Brain microvascular endothelial cell (primary cell): ENCODE measurements around the gene LGI4.

Experiments
- DNase-seq: peaks from one replicate; pipeline ENCODE4 v3.0.0-alpha.2; 2020
- H3K27ac ChIP-seq: fragments of 250-450 bp; sonication (Bioruptor Pico); 2 replicates; pipeline ENCODE4 v1.5.1; 2020; ENCODE audit warnings: mild to moderate bottlenecking, moderate library complexity
- H3K27me3 ChIP-seq: fragments of 250-450 bp; sonication (Bioruptor Pico); replicated peaks from 2 replicates; pipeline ENCODE4 v1.5.1; 2020; ENCODE audit warnings: mild to moderate bottlenecking
- H3K36me3 ChIP-seq: fragments of 250-450 bp; sonication (Bioruptor Pico); replicated peaks from 2 replicates; pipeline ENCODE4 v1.5.1; 2020; ENCODE audit warnings: mild to moderate bottlenecking
- H3K4me3 ChIP-seq: 2 replicates; pipeline ENCODE4 v1.5.1; 2011; ENCODE audit warnings: low read depth, mild to moderate bottlenecking, control low read depth, low read length, moderate library complexity
- CTCF ChIP-seq: IDR thresholded peaks from 2 replicates; pipeline ENCODE4 v1.5.1; 2011; ENCODE audit warnings: low read depth, mild to moderate bottlenecking, moderate library complexity, low read length, control low read depth, inconsistent platforms; ENCODE audit errors: missing control alignments
- in situ Hi-C: cut with HindIII; loops from 2 replicates; pipeline ENCODE4 v1.10.0; 2017; ENCODE audit warnings: low sequenced_read_pairs, low pct_ligation_motif_present

LGI4 gene

GRCh38 chr19:35088131-35088913 is 46.5 kb downstream of the LGI4 start:
- Histone ChIP-seq H3K27me3 (no peaks in the 10 kb centered on the region), H3K27ac (no peak overlapping the region), H3K4me3 (no peak overlapping the region), H3K36me3 (no peaks in the 10 kb centered on the region)
- peak; percentile 28 for TF ChIP-seq CTCF
- in situ Hi-C loops: no loop called here
- peak; percentile 69 for DNase-seq

- H3K36me3 ChIP-seq: no peaks in the 10 kb centered on the region
- no peak overlapping the region for H3K4me3 ChIP-seq
- H3K27ac ChIP-seq: no peak overlapping the region
- no peaks in the 10 kb centered on the region for H3K27me3 ChIP-seq
- no peak for DNase-seq
- TF ChIP-seq CTCF: no peak
- in situ Hi-C loops: no loop called here
Observed at GRCh38 chr19:35087393-35087792, 47.5 kb downstream of the LGI4 start.

GRCh38 chr19:35086455-35086854 is 48.4 kb downstream of the LGI4 start:
- H3K4me3 ChIP-seq: no peak overlapping the region
- in situ Hi-C loops: no loop called here
- no peaks in the 10 kb centered on the region for H3K36me3 ChIP-seq
- no peak overlapping the region for H3K27ac ChIP-seq
- DNase-seq: no peak
- no peak for TF ChIP-seq CTCF
- H3K27me3 ChIP-seq: no peaks in the 10 kb centered on the region

GRCh38 chr19:35085947-35086346 is 48.9 kb downstream of the LGI4 start:
- no peaks in the 10 kb centered on the region for H3K36me3 ChIP-seq
- no peak for DNase-seq
- no peak for TF ChIP-seq CTCF
- in situ Hi-C loops: no loop called here
- H3K27me3 ChIP-seq: no peaks in the 10 kb centered on the region
- H3K27ac ChIP-seq: no peak overlapping the region
- H3K4me3 ChIP-seq: no peak overlapping the region

- H3K36me3 ChIP-seq: no peaks in the 10 kb centered on the region
- H3K27ac ChIP-seq: no peak overlapping the region
- in situ Hi-C loops: no loop called here
- H3K4me3 ChIP-seq: no peak overlapping the region
- H3K27me3 ChIP-seq: no peaks in the 10 kb centered on the region
- no peak for TF ChIP-seq CTCF
- no peak for DNase-seq
Observed at GRCh38 chr19:35084509-35084762, 50.4 kb downstream of the LGI4 start.
